GM10248 (cell line): Measurements from ENCODE around the gene C1QTNF8.

ENCODE experiments used
- CTCF ChIA-PET: fragments of 300-600 bp; sonication (Branson Sonifier 250); formaldehyde crosslinking; extraction: SDS; loops from one replicate; lab custom pipeline; 2021; ENCODE audit warnings: antibody characterized with exemption; lab: Yijun Ruan, JAX
- POLR2A ChIA-PET: fragments of 350-650 bp; sonication (Branson Sonifier 250); formaldehyde crosslinking; extraction: SDS; loops from one replicate; lab custom pipeline; 2020; ENCODE audit warnings: antibody characterized with exemption; lab: Yijun Ruan, JAX
- DNase-seq: peaks from one replicate; pipeline ENCODE4 v3.0.0; 2012; ENCODE audit errors: extremely low spot score
- CTCF ChIP-seq: IDR thresholded peaks from 2 replicates; pipeline ENCODE4 v1.5.1; 2012; ENCODE audit warnings: mild to moderate bottlenecking, low read depth; ENCODE audit errors: extremely low read depth, missing control alignments, control extremely low read depth

Gene C1QTNF8

GRCh38 chr16:1048442-1049112 lies 47.5 kb downstream of the C1QTNF8 start:
- CTCF ChIA-PET: interaction anchor here (1.1 to 1.2 kb wide), 2 partner anchors 7 to 9 kb away, joined by 3 to 6 read pairs; no protein-coding TSS in a partner anchor
- POLR2A ChIA-PET: no interaction called here
- DNase-seq: no peak
- no peak for TF ChIP-seq CTCF

GRCh38 chr16:1047801-1048200 lies 48.2 kb downstream of the C1QTNF8 start:
- ChIA-PET POLR2A (no interaction called here), CTCF (interaction anchor here (1.1 to 1.2 kb wide), 2 partner anchors 8 to 9 kb away, joined by 3 to 6 read pairs; no protein-coding TSS in a partner anchor)
- no peak for TF ChIP-seq CTCF
- DNase-seq: no peak

GRCh38 chr16:1047123-1047522 lies 48.9 kb downstream of the C1QTNF8 start:
- no peak for DNase-seq
- ChIA-PET CTCF (interaction anchor here (1.2 kb wide), 1 partner anchor 9 kb away, joined by 3 read pairs; no protein-coding TSS in a partner anchor), POLR2A (no interaction called here)
- no peak for TF ChIP-seq CTCF

GRCh38 chr16:1045993-1046911 lies 49.8 kb downstream of the C1QTNF8 start:
- no peak for DNase-seq
- no peak for TF ChIP-seq CTCF
- ChIA-PET CTCF (no interaction called here), POLR2A (no interaction called here)

- no peak for TF ChIP-seq CTCF
- DNase-seq: no peak
- CTCF ChIA-PET: interaction anchor here (1.0 kb wide), 1 partner anchor 10 kb away, joined by 3 read pairs; no protein-coding TSS in a partner anchor
- POLR2A ChIA-PET: no interaction called here
Measured at GRCh38 chr16:1045310-1045992, 50.6 kb downstream of the C1QTNF8 start.

GRCh38 chr16:1044460-1045309 lies 51.4 kb downstream of the C1QTNF8 start:
- DNase-seq: no peak
- POLR2A ChIA-PET: no interaction called here

More at GRCh38 chr16:1044460-1045309, 51.4 kb downstream of the C1QTNF8 start:
- CTCF ChIA-PET: interaction anchor here (1.0 kb wide), 1 partner anchor 11 kb away, joined by 3 read pairs; no protein-coding TSS in a partner anchor
- no peak for TF ChIP-seq CTCF
